T-helper 1 cell (primary cell): ENCODE data around the gene RPTOR.

Source experiments
- DNase-seq, 5 donors: peaks; one replicate each; pipeline ENCODE4 v3.0.0-alpha.2; 2012 to 2020

RPTOR gene

DNA sequence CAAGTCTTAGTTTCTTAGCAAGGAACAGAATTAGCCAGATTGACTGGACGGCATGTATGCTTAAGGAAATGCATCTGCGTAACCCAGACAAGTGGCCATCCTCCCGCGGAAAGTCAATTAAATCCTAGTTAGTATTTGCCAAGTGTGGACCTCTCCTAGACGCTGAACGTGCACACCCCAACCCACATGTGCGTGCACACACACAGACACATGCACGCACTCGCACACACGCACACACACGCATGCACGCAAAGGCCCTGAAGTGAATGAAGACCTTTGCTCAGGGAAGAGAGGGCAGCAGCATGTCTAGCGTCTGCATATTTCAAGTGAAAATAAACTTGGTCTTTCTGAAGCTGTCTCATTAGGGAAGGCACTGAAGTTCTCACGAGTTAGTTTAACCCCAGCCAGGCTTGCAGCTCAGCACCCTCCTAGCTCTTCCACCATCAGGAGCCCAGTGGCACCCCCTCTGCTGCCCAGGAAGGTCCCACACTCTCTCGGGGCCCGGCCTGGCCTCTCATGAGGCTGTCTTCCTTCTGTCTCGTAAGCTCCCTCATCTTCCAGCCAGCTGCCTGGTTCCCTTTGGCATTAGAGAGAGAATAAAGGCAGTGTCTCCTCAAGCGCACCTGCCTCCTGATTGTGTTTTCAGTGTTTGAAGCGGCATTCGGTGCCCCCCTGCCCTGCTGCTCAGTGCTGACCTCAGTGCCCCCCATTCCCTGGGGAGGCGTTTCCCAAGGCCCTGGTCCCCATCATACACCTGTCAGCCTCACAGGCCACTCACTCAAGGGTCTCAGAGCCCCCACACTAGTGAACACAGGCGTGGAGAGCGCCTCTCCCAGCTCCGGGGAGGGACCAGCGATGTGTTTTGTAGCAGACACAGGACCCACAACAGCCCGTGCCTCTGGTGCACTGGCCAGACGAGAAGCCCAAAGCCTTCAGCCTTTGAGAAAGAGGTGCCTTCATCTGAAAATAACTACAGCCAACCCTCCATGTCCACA, 394.8 kb downstream of the RPTOR start:
- no peak for DNase-seq

DNA sequence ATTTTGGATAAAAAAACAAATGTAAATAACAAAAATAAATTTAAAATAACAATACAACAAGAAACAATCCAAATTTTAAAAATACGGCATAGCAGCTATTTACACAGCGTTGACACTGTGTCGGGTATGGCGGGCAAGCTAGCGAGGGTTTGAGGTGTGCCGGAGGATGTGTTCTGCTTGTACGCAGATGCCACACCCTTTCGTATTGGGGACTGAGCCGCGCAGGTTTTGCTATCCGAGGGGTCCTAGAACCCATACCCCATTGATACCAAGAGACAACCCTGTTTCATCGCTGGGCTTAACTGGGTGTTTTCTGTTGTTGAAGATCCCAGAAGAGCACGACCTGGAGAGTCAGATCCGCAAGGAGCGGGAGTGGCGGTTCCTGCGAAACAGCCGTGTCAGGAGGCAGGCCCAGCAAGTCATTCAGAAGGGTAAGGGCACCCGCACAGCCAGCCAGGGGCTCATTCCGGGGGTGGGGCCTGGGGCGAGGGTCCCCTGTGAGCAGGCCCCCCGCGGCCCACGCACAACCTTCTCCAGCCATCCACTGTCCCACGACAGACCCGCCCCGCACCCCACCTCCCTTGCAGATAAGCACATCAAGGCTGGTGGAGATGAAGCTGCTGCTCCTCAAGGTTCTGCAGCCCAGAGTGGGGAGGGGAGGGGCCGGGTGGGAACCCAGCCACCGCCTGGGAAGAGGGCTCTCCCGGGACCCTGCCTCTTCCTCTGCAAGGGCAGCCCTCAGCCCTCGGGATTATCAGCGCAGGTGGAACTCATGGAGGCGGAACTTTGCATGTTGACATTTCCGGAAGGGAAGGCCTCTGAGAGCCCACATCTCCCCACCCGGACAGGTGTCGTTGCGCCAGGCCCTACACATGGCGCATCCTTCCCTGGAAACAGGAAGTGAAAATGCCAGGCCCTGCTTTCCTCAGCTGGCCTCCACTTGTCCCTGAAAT, 395.8 kb downstream of the RPTOR start:
- no peak for DNase-seq

DNA sequence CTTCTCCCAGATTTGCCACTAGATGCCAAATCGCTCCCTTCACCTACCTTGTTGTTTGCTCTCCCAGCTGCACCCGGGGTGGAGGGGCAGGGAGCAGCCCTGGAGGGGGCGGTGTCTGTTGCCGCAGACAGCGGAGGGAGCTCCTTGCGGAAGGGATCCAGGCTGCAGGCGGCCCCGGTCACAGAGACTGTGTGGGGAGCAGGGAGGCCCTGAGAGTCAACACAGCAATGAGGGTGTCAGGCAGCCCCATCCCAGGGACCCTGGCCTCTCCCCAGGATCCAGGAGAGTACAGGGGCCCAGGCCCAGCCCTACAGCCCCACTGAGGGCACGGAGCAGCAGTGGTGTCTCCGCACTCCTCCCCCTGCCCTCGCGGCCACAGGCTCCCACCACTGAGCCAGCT, 396.5 kb downstream of the RPTOR start:
- DNase-seq = no peak

DNA sequence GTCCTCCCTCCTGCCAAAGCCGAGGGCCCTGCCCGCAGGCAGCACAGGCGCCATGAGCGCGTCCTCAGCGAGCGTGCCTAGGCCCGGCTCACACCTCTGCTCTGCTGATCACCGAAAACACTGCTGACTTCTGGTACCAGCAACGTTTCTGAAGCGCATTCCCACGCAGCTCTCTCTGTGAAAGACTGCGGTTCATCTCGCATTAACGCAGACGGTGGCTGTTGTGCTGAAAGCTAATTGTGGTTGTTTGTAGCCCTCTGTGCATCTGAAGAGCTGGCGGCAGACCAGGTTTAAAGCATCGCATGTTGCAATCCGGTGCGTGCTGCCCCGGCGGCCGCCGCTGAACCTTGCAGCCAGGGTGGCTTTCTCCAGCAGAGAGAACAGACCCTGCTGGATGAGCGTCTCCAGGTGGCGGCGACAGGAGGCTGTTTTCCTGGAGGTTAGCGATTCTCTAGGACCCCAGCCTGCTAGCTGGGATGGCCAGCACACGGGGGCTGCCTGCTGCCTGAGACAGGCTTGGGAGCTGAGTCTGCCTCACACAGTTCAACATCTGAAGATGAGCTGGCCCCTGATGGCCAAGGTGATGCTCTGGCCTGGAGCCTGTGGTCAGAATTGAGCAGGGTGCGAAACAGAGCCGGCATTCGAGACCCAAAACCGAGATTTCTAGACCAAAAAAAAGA, 397.2 kb downstream of the RPTOR start:
- no peak for DNase-seq

DNA sequence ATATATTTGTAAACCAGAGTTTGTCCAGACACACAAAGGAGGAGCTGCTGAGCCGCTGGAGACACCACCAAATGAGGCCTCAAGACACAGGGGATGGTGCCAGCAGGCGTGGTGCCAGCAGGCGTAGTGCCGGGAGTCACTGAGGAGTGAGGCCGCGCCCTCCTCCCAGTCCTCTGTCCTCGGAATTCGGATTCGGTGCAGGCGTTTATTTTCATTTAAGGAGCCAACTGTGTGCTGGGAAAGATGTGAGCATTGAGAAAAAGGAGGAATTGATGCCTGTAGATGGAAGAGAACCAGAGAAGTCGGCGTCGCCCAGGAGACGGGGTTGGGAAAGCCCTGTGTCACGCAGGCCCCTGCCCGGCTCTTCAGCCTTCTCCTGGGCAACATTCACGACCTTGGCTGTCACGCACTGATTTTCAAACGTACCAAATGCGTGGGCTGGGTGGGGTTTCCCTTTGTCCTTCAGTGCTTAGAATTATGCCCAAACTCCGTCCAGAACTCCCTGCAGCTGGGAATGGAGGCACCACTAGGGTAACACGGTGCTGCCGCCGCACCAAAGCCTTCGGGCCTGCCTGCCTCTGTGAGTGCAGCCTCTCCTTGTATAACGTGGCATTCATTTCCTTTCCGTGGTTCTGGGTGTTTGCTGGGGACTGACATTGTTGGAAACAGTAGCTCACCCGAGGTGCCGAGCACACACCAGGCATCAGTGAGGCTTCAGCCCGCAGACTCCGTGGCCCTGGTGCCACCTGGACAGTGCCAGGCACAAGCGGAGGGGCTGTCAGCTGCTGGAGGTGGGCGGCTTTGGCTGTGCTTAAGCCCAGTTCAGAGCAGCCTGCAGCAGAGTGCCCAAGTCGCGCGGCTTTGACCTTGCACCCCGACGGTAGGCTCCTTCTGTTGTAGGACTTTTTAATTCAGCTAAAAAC, 398.0 kb downstream of the RPTOR start:
- no peak for DNase-seq

DNA sequence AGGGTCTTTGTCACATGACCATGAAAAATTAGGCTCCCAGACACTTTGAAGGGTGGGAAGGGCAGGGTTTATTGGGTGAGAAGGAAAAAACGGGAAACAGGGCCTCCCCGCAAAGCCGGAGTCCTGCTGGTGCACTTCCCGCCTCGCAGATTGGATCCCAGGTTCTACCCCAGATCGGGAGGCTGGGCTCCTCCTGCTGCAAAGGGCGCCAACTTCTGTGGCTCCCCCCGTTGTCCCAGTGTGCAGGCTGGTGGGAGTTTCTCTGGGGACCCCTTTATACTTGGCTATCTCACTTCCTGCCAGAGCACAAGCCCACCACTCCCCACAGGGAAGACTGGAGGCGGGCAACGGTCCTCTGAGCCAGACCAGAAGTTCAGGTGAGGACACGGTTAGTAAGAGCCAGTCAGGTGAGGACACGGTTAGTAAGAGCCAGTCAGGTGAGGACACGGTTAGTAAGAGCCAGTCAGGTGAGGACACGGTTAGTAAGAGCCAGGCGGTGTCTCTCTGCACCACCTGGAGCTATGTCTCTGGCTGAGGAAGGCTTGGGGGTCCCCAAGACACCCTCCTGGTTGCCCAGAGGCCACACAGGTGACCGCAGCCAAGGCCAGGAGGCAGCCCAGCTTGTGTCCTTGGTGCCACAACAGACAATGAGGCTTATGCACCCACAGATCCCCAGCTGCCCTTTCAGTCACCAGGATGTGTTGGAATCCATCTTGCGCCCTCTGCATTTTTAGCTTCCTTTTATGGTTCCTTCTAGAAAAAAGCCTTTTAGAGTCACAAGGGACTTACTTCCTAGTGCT, 398.9 kb downstream of the RPTOR start:
- no peak for DNase-seq

DNA sequence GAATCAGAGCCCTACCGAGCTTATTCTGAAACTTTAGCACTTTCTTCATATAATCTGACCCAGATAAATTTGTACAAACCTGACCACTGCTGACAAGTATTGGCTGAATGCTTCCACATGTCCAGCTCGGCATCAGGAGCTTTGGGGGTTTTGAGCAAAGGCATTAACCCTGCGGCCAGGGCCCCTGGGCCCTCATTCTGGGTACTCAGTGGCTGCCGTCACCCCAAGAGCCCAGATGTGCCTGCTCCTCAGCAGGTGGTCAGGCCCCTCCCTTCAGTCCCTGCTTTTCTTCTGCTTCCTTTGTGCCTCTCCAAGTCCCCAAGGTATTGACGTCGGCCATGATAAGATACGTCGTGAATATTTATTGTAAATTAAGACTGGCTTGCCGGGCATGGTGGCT, 399.7 kb downstream of the RPTOR start:
- DNase-seq = no peak

DNA sequence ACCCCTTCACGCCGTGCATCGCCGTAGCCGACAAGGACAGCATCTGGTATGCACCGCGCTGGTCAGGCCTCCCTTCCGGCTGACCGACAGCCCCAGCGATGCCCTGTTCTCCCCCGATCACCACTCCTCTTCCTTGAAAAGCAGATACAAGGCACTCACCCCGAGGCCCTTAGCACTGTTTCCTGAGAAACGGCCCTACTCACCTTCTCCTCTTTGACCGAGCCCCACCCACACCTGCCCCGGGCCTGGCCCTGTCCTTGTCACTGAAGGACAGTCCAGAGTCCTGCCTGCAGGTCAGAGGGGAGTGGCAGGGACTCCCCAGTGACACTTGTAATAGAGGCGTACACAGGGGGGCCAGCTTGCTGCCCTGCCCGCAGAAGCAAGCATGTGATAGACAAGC, 401.1 kb downstream of the RPTOR start:
- DNase-seq = no peak

DNA sequence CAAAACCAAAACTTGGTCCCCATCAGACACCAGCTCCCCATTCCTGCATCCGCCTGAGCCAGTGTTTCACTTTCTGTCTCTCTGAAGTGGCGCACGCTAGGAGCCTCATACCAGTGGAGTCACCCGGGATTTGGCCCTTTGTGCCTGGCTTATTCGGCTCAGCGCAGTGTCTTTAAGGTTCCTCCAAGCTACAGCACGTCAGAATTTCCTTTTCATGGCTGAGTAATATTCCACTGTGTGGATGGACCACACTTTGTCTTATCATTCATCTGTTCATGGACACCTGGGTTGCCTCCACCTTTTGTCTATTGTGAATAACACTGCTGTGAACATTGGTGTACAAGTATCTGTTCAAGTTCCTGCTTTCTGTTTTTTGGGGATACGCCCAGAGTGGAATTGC, 401.8 kb downstream of the RPTOR start:
- no peak for DNase-seq

DNA sequence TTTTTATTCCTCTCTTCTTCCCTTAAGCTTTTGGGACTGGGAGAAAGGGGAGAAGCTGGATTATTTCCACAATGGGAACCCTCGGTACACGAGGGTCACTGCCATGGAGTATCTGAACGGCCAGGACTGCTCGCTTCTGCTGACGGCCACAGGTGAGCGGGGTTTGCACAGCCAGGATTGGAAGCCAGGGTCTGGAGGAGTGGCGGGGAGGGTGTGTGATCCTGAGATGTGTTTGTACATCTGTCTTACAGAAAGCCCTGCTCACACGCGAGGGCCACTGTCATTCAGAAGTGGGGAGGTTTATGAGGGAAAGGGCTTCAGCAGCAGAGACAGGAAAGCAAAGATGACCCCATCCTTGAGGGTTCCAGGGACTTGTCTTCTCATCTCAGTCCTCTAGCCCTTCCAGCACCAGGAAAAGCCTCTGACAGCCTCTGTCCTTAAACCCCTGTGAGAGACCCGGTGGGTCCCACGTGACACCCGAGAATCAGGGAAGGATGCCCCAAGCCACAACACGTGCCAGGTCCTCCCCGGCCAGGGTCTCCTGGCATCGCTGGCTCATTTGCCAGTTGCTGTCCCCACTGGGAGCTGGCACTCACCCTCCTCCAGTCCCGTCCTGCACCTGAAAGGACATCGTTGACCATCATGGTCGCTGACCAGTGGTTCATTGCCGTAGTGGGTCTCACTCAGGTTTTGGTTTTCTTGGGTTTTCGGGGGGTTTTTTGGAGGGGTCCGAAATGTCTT, 402.7 kb downstream of the RPTOR start:
- no peak for DNase-seq

DNA sequence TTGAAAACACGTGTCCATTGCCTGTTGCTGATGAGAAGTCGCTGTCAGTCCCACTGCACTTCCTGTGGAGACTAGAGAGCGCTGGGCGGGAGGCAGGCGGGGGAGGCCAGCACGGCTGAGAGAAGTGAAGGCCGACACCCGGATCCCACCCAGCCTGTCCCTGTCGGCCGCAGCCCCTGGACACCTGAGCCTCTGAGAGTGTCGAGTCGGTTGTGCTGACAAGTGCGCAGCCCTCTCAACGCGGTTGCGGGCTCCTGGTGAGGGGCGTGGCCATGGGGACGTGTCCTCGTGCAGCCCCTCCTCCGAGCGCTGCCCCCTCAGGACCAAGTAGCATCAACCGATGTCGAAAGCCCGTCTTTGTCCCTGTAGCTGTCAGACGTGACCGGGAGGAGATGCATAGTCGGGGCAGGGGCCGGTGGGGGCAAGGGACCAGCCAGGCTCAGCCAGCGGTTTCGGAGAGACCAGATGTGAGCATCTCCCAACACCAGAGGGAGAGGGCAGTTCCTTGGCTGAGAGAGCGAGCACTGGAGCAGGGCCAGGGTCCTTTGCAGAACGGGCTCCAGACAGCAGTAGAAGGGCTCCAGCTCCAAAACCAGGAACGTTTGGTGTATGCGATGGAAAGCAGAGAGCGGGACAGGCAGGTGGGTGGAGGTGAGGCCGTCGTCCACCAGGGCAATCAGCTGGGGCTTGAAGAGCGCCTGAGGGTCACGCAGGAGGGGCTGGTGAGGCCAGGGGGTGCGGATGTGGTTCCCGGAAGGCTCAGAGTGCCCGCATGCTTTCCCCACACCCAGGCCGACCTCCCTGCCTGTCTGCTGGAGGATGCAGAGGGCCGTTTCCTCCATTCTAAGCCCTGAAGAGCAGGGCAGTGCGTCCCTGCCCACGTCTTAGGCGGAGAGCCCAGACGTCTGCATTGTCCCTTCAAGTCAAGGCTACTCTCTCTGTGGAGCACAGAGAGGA, 403.7 kb downstream of the RPTOR start:
- no peak for DNase-seq

DNA sequence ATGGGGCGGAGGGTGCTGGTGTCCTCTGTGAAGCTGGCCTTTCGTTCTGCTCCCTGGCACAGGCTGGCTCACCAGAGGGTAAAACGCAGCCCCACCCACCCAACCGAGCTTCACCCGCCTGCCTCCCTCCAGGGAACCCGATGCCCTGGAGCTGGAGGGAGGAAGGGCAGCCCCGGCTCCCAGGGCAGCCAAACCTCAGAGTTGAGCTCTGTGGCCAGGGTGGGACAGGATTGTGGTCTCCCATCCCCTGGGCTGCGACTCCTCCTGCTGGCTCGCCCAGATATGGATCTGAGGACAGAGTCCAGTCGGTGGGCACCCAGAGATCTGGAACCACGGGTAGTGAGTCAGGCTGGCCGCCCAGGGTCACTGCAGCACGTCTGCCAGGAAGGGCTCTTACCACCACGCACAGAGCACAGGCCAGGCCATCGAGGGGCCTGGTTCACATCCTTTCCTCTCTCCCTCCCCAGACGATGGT, 404.4 kb downstream of the RPTOR start:
- DNase-seq = no peak

DNA sequence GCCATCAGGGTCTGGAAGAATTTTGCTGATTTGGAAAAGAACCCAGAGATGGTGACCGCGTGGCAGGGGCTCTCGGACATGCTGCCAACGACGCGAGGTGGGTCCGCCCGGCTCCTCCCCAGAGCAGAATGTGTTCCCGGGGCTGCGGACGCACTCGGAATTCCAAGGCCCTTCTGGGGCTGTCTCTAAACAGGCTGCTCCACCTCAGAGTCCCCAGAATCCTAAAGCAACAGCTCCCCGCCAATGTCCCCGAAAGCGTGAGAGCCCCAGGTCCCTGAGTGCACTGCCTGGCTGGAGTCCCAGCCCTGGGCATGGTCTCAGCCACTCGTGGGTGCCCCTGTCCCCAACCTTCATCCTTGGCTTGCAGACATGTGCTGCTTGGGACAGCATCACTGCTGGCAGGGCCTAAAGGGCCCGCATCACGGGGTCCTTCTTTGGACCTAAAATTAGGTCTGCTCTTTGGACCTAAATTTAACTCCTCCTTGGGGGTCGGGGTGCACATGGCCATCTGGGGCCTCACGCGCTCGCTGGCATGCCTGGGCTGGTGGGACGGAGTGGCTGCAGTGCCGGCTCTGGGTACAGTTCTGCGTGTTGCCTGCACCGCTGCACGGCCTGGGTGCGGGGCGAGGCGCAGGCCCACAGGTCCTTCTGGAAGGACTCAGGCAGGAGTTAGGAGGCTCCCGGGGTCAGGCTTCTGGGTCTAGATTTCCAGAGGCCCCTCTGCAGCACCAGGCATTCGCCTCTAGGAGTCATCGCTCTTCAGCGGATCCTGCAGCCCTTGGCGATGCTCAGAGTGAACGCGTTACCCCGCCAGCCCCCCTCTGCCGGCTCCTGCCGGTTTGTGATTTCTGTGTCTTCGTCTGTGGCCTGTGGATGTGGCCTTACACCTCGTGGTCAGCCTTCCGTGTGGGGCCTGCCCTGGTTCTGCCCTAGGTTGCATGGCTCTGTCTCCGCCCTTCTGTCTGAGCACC, 405.1 kb downstream of the RPTOR start:
- DNase-seq = no peak

DNA sequence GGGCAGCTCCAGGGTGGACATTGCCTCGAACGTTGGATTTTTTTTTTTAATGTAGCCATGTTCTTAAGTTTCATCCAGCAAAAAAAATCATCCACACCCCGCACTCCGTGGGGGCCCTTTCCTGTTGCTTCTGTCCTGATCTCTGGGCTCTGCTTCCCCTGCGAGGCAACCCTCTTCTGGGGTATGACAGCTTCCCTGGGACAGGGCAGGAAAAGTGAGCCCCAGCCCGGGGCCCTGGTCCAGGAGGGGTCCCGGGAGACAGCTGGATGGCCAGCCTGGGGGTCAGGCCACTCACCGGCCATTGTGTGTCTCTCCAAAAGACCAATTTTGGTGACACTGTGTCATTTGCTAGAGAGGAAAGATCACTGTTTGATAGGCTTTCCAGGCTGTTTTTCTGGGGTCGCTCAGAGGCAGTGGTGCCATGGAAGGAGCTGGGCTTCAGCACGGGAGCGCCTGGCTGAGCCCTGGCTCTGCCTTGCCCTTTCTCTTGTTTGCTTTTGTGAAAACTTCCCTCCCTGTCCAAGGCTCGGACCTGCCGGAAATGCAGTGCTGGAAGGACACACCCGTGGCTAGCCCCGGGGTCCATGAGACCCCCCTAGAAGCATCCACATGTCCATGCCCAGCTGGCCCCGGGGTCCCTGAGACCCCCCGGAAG, 406.0 kb downstream of the RPTOR start:
- no peak for DNase-seq

DNA sequence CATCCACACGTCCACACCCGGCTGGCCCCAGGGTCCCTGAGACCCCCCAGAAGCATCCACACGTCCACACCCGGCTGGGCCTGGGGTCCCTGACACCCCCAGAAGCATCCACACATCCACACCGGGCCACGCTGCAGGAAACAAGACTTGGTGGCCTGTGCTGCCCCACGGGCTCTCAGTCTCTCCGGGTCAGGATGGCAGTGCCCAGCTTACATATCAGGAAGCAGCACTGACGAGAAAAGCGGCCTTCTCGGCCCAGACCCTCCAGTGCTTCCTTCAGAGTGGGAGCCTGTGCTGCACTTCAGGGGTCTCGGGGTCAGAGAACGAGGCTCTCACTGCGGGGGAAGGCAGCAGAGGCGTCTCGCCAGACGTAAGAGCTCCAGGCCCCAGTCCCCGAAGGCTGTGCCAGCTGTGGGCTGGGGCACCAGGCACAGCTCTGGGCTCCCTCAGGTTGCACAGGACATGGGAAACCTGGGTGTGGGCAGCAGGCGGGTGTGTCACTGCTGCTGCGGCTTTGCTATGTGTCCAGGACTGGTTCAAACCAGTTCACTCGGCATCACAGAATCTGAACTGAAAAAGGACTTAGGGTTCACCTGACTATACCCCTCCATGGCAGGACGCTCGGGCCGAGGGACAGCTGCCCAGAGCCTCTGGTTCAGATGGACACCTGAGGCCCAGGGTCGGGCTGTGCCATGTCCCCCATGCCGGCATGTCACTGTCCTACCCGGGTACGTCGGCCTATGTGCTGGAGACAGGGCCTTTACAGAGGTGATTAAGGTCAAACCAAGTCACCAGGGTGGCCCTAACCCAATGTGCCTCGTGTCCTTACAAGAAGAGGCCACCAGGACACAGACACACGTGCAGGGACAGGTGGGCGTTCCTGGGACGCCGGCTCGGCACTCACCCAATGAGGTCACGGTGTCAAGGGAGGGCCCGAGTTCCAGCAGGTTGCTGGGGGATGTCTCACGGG, 406.8 kb downstream of the RPTOR start:
- peak in 1 of 5 donors; percentile 40 for DNase-seq

DNA sequence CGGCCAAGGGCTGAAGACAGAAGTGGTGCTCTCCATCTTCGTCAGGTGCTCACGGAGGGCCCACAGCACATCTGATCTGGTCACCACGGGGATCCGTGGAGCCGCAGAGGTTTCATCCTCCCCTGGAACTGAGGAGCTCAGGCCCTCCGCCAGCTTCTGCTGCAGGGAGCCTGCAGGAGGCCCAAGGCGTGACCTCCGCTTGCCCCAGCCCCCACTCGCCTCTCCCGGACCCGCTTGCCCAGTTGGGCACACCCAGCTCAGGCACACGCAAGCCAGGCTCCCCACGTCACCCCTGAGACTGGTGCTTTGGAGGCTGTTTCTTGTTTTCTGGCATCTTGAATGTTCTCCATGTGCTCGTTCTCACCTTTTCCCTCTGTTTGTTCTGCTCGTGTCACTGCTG, 407.7 kb downstream of the RPTOR start:
- DNase-seq = no peak
